Dermis blood vessel endothelial cell (primary cell): ENCODE data around the gene USP22. TPM values are rescaled to one million over a fixed set of nuclear protein-coding genes. Genes with fewer than 3 reads are reported as not detected.
A peak's percentile ranks its signal among the peaks of the same experiment; 100 is the strongest.

Experiments used
- DNase-seq: peaks from one replicate; pipeline ENCODE4 v3.0.0; 2010
- total RNA-seq: library from RNA; depleted of rRNA; stranded (reverse); fragments of >200 nt; gene quantifications from 2 replicates; pipeline ENCODE4 v1.2.3, GENCODE V29; 2014

The USP22 gene
- total RNA-seq, 1 donor from 2014 or later = 342 TPM

GRCh38 chr17:21046216-21046615, 3.4 kb upstream of the USP22 start:
- DNase-seq = no peak

GRCh38 chr17:21044971-21045370, 2.2 kb upstream of the USP22 start:
- DNase-seq = no peak

DNA sequence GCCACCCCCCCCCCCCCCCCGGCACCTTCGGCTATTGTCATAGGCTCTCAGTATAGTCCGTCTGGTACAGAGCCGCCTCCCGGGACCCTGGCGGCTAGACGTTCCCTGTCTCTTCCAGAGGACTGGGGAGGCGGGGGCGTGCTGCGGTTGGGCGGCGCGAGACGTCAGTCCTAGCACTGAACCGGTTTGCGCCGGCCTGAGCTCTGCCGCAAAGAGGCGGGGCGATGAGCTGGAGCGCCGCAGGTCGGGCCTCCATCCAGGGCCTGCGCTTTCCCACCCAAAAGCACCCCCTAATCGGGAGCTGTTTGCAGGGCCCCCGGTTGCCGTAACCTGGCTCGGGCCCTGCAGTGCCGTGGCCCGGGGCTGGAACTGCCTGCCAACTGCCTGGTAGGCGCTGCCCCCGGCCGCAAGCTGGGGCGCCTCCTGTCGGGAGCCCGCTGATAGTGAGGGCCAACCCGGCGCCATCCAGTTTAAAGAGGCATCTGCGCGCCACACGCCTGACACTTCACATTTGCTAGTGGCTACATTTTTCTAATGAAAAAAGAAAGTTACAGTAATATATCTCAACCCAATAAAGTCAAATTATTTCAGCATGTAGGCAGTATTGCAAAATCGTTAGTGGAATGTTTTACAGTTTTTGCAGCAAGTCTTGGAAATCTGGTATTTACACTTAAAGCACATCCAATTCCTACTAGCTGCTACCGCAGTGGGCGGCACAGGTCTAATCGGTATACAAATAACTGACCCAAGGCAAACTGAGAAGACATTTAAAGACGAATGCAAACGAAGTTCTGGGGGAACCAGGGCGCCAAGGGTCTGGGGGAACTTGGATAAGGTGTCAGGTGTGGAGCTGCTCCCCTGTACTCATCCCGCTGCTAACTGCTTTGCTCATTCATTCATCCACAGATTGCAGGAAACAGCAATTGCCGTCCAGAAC, 753 bp upstream of the USP22 start:
- peak; percentile 99 for DNase-seq

GRCh38 chr17:21041741-21042457, 912 bp downstream of the USP22 start:
- peak; percentile 81 for DNase-seq

DNA sequence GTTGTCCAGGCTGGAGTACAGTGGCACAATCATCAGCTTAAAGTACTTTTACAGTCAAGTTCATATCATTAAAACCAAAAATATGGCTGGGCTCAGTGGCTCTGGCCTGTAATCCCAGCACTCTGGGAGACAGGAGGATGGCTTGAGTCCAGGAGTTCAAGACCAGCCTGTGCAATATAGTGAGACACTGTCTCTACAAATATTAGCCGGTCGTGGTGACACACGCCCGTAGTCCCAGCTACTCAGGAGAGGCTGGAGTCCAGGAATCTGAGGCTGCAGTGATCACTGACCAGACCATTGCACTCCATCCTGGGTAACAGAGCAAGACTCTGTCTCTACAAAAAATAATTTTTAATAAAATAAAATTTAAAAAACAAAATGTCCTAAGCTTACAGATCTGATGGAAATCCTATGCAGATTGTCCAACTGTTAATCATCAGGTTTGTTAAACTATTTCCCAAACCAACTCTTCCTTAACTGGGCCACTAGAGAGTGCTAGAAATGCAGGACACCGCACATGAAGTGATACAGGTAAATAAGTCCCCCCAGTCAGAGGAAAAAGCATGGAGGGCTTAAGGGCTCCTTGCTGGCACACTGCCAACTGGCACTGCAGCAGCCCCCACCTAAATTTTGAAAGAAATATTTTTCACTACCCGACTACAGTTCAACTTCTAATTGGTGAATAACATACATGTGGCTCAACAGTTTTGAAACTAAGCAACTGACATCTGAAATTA, 2.8 kb downstream of the USP22 start:
- peak; percentile 62 for DNase-seq

- DNase-seq = no peak
Observed at GRCh38 chr17:21037117-21037803, 5.6 kb downstream of the USP22 start.

- DNase-seq = no peak
Observed at GRCh38 chr17:21036361-21036881, 6.4 kb downstream of the USP22 start.

- DNase-seq = no peak
Observed at GRCh38 chr17:21035406-21035805, 7.4 kb downstream of the USP22 start.

DNA sequence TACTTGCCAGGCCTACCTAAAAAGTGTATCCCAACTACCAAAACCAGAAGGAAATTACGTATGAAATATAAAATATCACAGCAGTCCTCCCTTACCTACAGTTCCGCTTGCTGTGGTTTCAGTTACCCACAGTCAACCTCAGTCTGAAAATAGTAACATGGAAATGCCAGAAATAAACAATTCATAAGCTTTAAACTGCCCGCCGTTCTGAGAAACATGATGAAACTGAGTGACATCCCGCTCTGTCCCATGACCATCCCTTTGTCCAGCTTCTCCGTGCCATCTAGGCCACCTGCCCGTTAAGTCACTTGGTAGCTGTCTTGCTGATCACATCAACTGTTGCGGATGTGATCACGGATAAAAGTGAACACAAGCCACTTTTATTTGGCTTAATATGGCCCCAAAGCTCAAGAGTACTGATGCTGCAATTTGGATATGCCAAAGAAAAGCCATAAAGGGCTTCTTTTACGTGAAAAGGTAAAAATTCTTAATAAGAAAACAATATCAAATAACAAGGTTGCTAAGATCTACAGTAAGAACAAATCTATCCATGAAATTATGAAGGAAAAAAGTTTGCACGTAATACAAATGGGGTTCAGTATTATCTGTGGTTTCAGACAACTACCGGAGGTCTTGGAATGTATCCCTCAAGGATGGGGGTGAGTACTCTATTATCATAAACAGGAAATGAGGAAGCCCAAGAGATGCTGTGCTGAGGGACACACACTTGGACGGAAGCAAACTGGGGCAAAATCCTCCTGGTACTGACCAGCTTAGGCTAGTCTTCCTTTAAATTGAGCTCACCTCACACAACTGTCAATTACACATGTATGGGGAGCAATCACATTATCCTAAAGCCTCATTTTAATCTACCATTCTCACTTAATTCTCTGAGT, 8.2 kb downstream of the USP22 start:
- peak; percentile 33 for DNase-seq

GRCh38 chr17:21033350-21033749, 9.5 kb downstream of the USP22 start:
- no peak for DNase-seq

DNA sequence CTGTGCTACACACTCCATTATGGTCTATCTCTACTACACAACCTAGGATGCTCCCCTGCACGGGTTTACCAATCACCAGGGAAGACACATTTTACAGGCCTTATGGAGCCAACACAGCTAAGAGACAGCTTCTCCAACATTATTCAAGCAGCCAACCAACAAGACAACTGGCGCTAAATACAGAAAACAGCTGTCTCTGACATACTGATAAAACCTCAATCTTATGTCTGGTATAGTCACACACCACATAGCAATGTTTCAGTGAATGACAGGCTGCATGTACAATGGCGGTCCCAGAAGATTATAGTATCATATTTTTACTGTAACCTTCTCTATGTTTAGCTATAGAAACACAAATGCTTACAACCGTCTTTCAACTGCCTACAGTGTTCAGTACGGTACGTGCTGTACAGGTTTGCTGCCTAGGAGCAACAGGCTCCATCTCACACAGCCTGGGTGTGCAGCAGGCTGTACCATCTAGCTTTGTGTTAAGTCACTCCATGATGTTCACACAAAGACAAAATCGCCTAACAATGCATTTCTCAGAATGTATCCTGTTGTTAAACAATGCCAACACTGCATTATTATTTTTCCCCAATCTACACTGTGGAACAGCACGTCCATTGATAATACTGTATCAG, 10.9 kb downstream of the USP22 start:
- no peak for DNase-seq

GRCh38 chr17:21030375-21030774, 12.4 kb downstream of the USP22 start:
- DNase-seq = no peak

DNA sequence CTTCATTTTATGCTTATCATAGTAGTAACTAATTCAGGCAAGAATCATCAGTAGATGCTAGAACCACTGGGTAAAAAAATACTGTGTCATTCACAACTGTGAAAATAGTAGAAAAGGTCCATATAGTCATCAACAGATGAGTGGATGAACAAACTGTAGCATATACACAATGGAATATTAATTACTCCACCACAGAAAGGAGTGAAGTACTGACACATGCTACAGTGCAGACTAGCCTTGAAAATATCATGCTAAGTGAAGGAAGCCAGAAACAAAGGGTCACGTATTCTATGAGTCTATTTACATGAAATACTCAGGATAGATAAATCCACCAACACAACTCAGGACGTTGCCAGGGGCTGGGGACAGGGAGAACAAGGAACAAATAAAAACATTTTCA, 13.3 kb downstream of the USP22 start:
- DNase-seq = peak; percentile 32

DNA sequence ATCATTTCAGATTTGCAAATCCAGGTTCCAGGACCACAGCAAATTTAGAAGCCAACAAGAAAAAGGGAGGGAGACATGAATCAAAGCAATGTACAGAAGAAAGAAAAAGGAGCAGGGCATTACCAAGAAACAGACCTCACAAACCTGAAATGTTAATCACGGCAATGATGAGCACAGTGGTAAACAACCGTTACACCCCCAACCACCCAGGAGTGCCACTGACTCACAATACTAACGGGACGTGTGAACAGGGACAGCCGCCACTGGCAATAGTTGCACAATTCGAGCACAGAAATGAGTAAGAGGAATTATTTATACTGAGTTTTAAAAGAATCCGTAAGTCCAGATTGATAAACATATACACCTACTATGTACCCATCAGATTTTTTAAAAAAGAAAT, 13.8 kb downstream of the USP22 start:
- peak; percentile 44 for DNase-seq

- no peak for DNase-seq
Observed at GRCh38 chr17:21028192-21028591, 14.6 kb downstream of the USP22 start.

GRCh38 chr17:21027031-21027430, 15.8 kb downstream of the USP22 start:
- no peak for DNase-seq

DNA sequence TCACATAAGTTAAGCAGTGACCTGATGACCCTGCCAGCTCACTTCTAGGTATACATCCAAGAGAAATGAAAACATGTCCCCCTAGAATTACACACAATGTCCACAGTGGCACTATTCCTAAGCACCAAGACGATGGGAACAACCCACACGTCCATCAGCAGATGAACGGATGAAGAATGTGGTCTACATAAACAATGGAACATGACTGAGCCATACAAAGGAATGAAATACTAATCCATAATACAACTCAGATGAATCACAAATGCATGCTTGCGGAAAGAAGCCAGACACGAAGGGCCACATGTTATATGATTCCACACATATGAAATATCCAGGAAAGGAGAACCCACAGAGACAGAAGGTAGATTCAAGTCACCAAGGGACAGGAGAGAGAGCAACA, 17.4 kb downstream of the USP22 start:
- no peak for DNase-seq

DNA sequence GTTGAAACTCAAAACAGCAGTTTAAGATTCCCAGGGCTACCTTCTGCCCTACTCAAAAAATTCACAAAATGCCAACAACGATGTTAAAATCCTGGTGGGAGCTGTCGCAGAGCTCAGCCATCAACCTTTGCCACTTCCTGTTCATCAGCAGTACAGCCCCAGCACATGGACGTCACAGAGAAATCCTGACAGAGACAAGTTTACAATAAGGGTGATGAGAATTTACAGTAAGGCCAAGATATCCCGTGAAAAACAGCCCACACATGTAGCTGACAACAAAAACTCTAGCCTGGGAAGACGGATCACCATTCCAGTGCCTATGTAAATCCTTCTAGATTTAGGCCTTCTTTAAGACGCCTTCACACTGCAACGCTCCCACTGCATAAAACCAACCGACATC, 18.8 kb downstream of the USP22 start:
- no peak for DNase-seq

DNA sequence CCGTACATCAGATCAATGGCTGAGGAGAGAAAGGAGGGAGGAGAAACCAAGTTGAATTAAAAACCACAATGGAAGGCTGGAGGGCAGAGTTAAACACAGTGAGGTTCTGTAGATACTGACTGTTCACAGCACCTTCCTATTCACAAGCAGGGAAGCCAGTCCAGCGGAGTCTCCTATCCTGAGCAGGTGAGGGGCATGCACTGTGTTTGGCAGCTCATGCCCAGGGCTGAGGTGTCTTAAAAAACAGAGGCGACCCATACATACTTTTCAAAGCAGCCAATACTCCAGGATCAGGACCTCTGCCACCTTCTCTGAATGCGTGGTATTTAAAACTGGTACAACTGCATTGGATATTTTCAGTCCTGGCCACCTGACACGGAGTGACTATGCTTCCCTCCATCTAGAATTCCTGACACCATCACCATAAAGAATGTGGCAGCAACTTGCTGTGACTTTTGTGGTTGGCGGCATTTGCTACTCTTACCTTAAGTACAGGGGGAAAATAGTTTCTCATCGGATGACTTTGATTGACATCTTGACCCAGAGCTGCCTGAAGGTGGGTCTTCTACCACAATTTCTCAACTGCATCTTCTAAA, 21.5 kb downstream of the USP22 start:
- no peak for DNase-seq

- no peak for DNase-seq
Observed at GRCh38 chr17:21020622-21021021, 22.2 kb downstream of the USP22 start.
